ENCODE measurements around the gene SOX3. TPM values are rescaled to one million over a fixed set of nuclear protein-coding genes. Genes with fewer than 3 reads are reported as not detected.

SOX3 gene
- under 1 TPM in 1 of 4 donors, not detected in 3; 0.63 TPM for total RNA-seq

- Histone ChIP-seq H3K4me3 (replicated peaks in 1 of 3) (no peak within 1 kb of the TSS), H3K9me3 (no peaks in the 10 kb centered on the region), H3K27ac (no peak within 1 kb of the TSS), H3K36me3 (no peaks in the 10 kb centered on the region), H3K4me1 (peaks cover 4 to 26% of the 10 kb centered on the region in 2 donors), H3K27me3 (peaks cover 37% of the 10 kb centered on the region)
- no peak for DNase-seq
- intact Hi-C loops (cut with DNase I) = no loop called here
- no peak for TF ChIP-seq POLR2A (IDR thresholded peaks at IDR 0.05)
- no peak for TF ChIP-seq CTCF (IDR thresholded peaks at IDR 0.05)
- 0% methylated on average over 6 of the region's 87 CpGs; no CpG with 5 or more reads in 1 of the 2 donors for WGBS, 2 donors
These were observed at the start of gene SOX3 for GRCh38 chrX:140504371-140505324. SOX3 (minus strand) TSS chrX:140505069; CDS start chrX:140505060, 9 bp downstream.

- 80 to 88% methylated on average over 1 of the region's 1 CpG for WGBS, 2 donors
- TF ChIP-seq CTCF (IDR thresholded peaks at IDR 0.05) (no peak), POLR2A (IDR thresholded peaks at IDR 0.05) (no peak)
- no peak overlapping the region for H3K27ac ChIP-seq
- no peaks in the 10 kb centered on the region for H3K27me3 ChIP-seq
- DNase-seq = no peak
- H3K9me3 ChIP-seq = no peaks in the 10 kb centered on the region
- intact Hi-C loops (cut with DNase I) = no loop called here
- H3K4me3 ChIP-seq (replicated peaks in 1 of 3) = no peak overlapping the region
- no peaks in the 10 kb centered on the region for H3K4me1 ChIP-seq
- no peaks in the 10 kb centered on the region for H3K36me3 ChIP-seq
These were observed 44.1 kb upstream of the SOX3 start for GRCh38 chrX:140548985-140549384.

- H3K27me3 ChIP-seq = no peaks in the 10 kb centered on the region
- no peak for DNase-seq
- H3K27ac ChIP-seq = no peak overlapping the region
- H3K4me3 ChIP-seq (replicated peaks in 1 of 3) = no peak overlapping the region
- no peaks in the 10 kb centered on the region for H3K4me1 ChIP-seq
- no peak for TF ChIP-seq POLR2A (IDR thresholded peaks at IDR 0.05)
- TF ChIP-seq CTCF (IDR thresholded peaks at IDR 0.05) = no peak
- 59 to 79% methylated on average over 5 of the region's 5 CpGs for WGBS, 2 donors
- intact Hi-C loops (cut with DNase I) = no loop called here
- no peaks in the 10 kb centered on the region for H3K36me3 ChIP-seq
- no peaks in the 10 kb centered on the region for H3K9me3 ChIP-seq
These were observed 21.3 kb upstream of the SOX3 start for GRCh38 chrX:140526171-140526570.

GRCh38 chrX:140525448-140525847 is 20.6 kb upstream of the SOX3 start:
- TF ChIP-seq CTCF (IDR thresholded peaks at IDR 0.05) (no peak), POLR2A (IDR thresholded peaks at IDR 0.05) (no peak)
- Histone ChIP-seq H3K4me3 (replicated peaks in 1 of 3) (no peak overlapping the region), H3K36me3 (no peaks in the 10 kb centered on the region), H3K27ac (no peak overlapping the region), H3K27me3 (no peaks in the 10 kb centered on the region), H3K9me3 (no peaks in the 10 kb centered on the region), H3K4me1 (no peaks in the 10 kb centered on the region)
- intact Hi-C loops (cut with DNase I) = no loop called here
- WGBS, 2 donors = 49 to 68% methylated on average over 2 of the region's 2 CpGs
- no peak for DNase-seq

GRCh38 chrX:140524556-140524955 is 19.7 kb upstream of the SOX3 start:
- Histone ChIP-seq H3K4me3 (replicated peaks in 1 of 3) (no peak overlapping the region), H3K36me3 (no peaks in the 10 kb centered on the region), H3K27ac (no peak overlapping the region), H3K9me3 (no peaks in the 10 kb centered on the region), H3K4me1 (no peaks in the 10 kb centered on the region), H3K27me3 (no peaks in the 10 kb centered on the region)
- intact Hi-C loops (cut with DNase I) = no loop called here
- TF ChIP-seq POLR2A (IDR thresholded peaks at IDR 0.05) (no peak), CTCF (IDR thresholded peaks at IDR 0.05) (no peak)
- no peak for DNase-seq
- WGBS, 2 donors = 91 to 92% methylated on average over 1 to 2 of the region's 2 CpGs

All from thyroid gland (tissue), 4 donors.